ENCODE data around the gene MDFI. TPM values are rescaled to one million over a fixed set of nuclear protein-coding genes. Genes with fewer than 3 reads are reported as not detected.

MDFI gene
- total and polyA plus RNA-seq, 4 donors = 0.24 to 2.8 (median 0.50) TPM; not detected in 1

DNA sequence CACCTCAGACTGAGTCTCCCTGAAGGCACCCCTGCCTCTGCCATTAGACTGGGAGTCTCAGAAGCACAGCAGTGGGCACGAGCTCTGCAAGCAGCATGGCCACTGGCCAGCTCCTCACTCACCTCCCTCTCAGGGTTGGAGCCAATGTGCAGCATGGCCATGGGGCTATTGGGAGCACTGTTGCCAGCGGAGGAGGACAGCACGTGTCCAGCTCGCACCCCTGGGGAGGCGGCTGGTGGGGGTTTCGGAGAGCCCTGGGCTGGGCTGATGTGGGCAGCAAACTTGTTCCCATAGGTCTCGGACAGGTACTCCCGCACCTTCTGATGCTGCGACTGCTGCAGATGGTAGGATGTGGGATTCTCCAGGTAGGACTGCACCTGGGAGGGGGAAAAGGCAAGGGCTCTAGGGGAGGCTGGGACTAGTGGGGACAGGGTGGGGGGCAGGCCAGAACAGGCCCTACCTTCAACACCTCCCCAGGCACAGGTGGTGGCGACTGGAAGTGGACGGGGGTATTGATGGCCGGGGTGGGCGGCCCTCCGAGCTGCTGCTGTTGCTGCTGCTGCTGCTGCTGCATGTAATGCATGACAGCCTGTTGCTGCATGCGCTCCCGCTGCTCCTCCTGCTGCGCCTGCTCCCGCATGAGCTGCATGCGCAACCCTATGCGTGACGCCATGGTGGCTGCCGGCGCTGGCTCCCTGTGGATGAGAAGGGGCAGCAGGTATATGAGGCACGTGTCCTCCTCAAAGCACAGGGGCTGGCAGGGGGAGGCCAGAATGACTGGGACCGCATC, 52.5 kb downstream of the MDFI start:
- Histone ChIP-seq H3K4me1 (ENCODE audit: control insufficient read depth in 4 of 4, insufficient read depth in 4 of 4, low read length in 3 of 4) (no peaks in the 10 kb centered on the region), H3K27me3 (ENCODE audit: control insufficient read depth in 4 of 4, insufficient read depth in 4 of 4, low read length in 3 of 4) (no peaks in the 10 kb centered on the region), H3K9me3 (ENCODE audit: control insufficient read depth in 4 of 4, low read length in 3 of 4) (no peaks in the 10 kb centered on the region), H3K36me3 (ENCODE audit: control insufficient read depth in 4 of 4, insufficient read depth in 3 of 4, low read depth in 1 of 4, low read length in 3 of 4) (peaks cover 0 to 22% (median 2%) of the 10 kb centered on the region in 4 donors), H3K9ac (ENCODE audit: low read depth in 1 of 2, low read length in 2 of 2) (no peak overlapping the region), H3K4me3 (ENCODE audit: low read depth in 1 of 3, low read length in 3 of 3) (no peak overlapping the region), H3K27ac (ENCODE audit: low read depth in 1 of 2, low read length in 2 of 2) (no peak overlapping the region)
- TF ChIP-seq HNF4A (conservative IDR thresholded peaks at IDR 0.05) (no peak), JUND (IDR thresholded peaks at IDR 0.05) (no peak), FOXA1 (IDR thresholded peaks at IDR 0.05) (no peak), RAD21 (IDR thresholded peaks at IDR 0.05) (no peak)
- TF ChIP-seq, protein P1, sequence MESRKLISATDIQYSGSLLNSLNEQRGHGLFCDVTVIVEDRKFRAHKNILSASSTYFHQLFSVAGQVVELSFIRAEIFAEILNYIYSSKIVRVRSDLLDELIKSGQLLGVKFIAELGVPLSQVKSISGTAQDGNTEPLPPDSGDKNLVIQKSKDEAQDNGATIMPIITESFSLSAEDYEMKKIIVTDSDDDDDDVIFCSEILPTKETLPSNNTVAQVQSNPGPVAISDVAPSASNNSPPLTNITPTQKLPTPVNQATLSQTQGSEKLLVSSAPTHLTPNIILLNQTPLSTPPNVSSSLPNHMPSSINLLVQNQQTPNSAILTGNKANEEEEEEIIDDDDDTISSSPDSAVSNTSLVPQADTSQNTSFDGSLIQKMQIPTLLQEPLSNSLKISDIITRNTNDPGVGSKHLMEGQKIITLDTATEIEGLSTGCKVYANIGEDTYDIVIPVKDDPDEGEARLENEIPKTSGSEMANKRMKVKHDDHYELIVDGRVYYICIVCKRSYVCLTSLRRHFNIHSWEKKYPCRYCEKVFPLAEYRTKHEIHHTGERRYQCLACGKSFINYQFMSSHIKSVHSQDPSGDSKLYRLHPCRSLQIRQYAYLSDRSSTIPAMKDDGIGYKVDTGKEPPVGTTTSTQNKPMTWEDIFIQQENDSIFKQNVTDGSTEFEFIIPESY (IDR thresholded peaks at IDR 0.05) = no peak
- TF ChIP-seq, protein P2, sequence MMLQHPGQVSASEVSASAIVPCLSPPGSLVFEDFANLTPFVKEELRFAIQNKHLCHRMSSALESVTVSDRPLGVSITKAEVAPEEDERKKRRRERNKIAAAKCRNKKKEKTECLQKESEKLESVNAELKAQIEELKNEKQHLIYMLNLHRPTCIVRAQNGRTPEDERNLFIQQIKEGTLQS (IDR thresholded peaks at IDR 0.05) = no peak
- 98% methylated on average over 25 of the region's 25 CpGs for WGBS
- no peak for DNase-seq (ENCODE audit: low spot score)

DNA sequence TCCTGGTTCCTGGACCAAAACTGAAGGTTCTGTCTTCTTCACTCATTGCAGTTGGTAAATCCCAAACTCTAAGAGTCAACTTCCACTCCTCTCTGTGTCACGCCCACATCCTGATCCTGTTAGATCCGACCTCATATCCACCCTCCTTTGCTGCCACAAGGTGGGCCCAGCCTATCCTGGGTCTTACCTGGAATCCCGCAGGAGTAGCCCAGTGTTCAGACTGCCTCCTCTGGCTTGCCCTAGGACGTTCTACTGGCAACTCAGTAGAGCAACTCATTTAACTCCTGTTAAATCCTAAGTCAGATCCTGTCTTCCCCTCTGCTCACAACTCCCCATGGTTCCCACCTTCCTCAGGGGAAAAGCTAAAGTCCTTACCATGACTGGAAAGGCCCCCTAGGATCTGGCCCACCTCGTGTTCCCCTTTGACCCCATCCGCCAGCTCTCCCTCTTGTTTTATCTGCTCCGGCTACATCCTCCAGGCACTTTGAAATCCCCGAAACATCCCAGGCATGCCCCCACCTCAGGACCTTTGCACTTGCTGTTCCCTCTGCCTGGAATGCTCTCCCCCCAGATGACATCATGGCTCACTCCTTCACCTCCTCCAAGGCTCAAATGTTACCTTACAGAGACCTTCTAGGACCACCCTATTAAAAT, 53.3 kb downstream of the MDFI start:
- 92% methylated on average over 8 of the region's 8 CpGs for WGBS
- no peak overlapping the region for H3K27ac ChIP-seq (ENCODE audit: low read depth in 1 of 2, low read length in 2 of 2)
- no peaks in the 10 kb centered on the region for H3K27me3 ChIP-seq (ENCODE audit: control insufficient read depth in 4 of 4, insufficient read depth in 4 of 4, low read length in 3 of 4)
- TF ChIP-seq RXRA (IDR thresholded peaks at IDR 0.05) (no peak), SP1 (IDR thresholded peaks at IDR 0.05) (no peak), GABPA (IDR thresholded peaks at IDR 0.05 in 1 of 2, conservative IDR thresholded peaks at IDR 0.05 in 1 of 2) (no peak)
- peaks cover 0 to 21% (median 2%) of the 10 kb centered on the region in 4 donors for H3K36me3 ChIP-seq (ENCODE audit: control insufficient read depth in 4 of 4, insufficient read depth in 3 of 4, low read depth in 1 of 4, low read length in 3 of 4)
- no peak overlapping the region for H3K4me3 ChIP-seq (ENCODE audit: low read depth in 1 of 3, low read length in 3 of 3)
- no peak overlapping the region for H3K9ac ChIP-seq (ENCODE audit: low read depth in 1 of 2, low read length in 2 of 2)
- no peak for DNase-seq (ENCODE audit: low spot score)
- no peaks in the 10 kb centered on the region for H3K4me1 ChIP-seq (ENCODE audit: control insufficient read depth in 4 of 4, insufficient read depth in 4 of 4, low read length in 3 of 4)
- H3K9me3 ChIP-seq (ENCODE audit: control insufficient read depth in 4 of 4, low read length in 3 of 4) = no peaks in the 10 kb centered on the region

DNA sequence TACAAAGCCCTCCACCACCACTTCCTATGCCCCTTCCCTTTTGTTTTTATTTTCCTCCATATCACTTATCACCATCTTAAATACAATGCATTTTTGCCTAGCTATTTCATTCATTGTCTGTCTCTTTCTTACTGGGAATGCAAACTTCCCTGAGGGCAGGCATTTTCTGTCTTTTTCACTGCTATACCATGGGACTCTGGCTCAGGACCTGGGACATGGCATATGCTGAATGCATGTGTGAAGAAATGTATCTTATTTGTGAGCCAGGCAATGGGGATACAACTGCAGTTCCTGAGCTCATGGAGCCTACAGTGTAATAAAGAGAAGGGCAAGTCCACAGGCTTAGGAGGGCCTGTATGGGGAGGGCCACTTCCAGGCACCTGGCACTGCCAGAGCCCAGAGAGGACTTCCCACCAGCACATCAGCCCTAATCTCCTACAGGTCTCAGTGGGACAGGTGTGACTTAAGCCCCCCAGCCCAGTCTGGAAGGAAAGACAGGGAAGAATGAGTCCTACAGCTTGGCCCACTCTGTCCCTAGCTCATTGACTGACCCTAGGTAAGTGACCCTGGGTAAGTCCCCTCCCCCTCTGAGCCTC, 53.9 kb downstream of the MDFI start:
- no peak overlapping the region for H3K27ac ChIP-seq (ENCODE audit: low read depth in 1 of 2, low read length in 2 of 2)
- peaks cover 0 to 21% (median 2%) of the 10 kb centered on the region in 4 donors for H3K36me3 ChIP-seq (ENCODE audit: control insufficient read depth in 4 of 4, insufficient read depth in 3 of 4, low read depth in 1 of 4, low read length in 3 of 4)
- H3K9me3 ChIP-seq (ENCODE audit: control insufficient read depth in 4 of 4, low read length in 3 of 4) = no peaks in the 10 kb centered on the region
- H3K9ac ChIP-seq (ENCODE audit: low read depth in 1 of 2, low read length in 2 of 2) = no peak overlapping the region
- no peak overlapping the region for H3K4me3 ChIP-seq (ENCODE audit: low read depth in 1 of 3, low read length in 3 of 3)
- no peaks in the 10 kb centered on the region for H3K27me3 ChIP-seq (ENCODE audit: control insufficient read depth in 4 of 4, insufficient read depth in 4 of 4, low read length in 3 of 4)
- no peak for TF ChIP-seq JUND (IDR thresholded peaks at IDR 0.05)
- no peaks in the 10 kb centered on the region for H3K4me1 ChIP-seq (ENCODE audit: control insufficient read depth in 4 of 4, insufficient read depth in 4 of 4, low read length in 3 of 4)
- DNase-seq (ENCODE audit: low spot score) = no peak

Data from liver (tissue), 9 donors.